K562 (cell line): Measurements from ENCODE around the gene BUB3. TPM values are rescaled to one million over a fixed set of nuclear protein-coding genes. Genes with fewer than 3 reads are reported as not detected.

Source experiments
- KLF16 ChIP-seq: IDR thresholded peaks from 2 replicates; pipeline ENCODE4 v1.6.1; 2016; ENCODE audit warnings: antibody characterized with exemption
- MGA ChIP-seq: fragments of 450-650 bp; IDR thresholded peaks from 2 replicates; pipeline ENCODE4 v1.6.1; 2016; ENCODE audit warnings: mild to moderate bottlenecking, moderate library complexity
- polyA plus RNA-seq, 8 experiments: library from polyadenylated mRNA; depleted of rRNA in 4 of 8; stranded (reverse) in 5 of 8; unstranded in 3 of 8; fragments of >200 nt; fragmentation: Nextera tagmentation in 2 of 8; fragmentation: Illumina TruSeq in 1 of 8; extraction: Ambion mirVana in 2 of 8; extraction: Trizol in 1 of 8; gene quantifications; 2 replicates each; pipeline versions ENCODE4 v1.2.1 to v1.2.3, GENCODE V29; 2011 to 2014; ENCODE audit warnings: inconsistent platforms in 1 of 8, missing spikeins in 1 of 8
- total RNA-seq, 7 experiments: library from RNA; depleted of rRNA in 6 of 7; stranded (reverse); fragments of >200 nt in 6 of 7; fragmentation: Illumina TruSeq in 2 of 7; extraction: Trizol in 2 of 7; gene quantifications; 2 replicates each; pipeline versions ENCODE4 v1.2.1 to v1.2.3, GENCODE V29; 2011 to 2021; ENCODE audit warnings: low replicate concordance in 1 of 7

BUB3 gene
- total and polyA plus RNA-seq, 9 of the 15 experiments (the other 6 are each of a cell fraction or from before 2014, with no cell fraction given), result 167 to 761 (median 225) TPM

DNA sequence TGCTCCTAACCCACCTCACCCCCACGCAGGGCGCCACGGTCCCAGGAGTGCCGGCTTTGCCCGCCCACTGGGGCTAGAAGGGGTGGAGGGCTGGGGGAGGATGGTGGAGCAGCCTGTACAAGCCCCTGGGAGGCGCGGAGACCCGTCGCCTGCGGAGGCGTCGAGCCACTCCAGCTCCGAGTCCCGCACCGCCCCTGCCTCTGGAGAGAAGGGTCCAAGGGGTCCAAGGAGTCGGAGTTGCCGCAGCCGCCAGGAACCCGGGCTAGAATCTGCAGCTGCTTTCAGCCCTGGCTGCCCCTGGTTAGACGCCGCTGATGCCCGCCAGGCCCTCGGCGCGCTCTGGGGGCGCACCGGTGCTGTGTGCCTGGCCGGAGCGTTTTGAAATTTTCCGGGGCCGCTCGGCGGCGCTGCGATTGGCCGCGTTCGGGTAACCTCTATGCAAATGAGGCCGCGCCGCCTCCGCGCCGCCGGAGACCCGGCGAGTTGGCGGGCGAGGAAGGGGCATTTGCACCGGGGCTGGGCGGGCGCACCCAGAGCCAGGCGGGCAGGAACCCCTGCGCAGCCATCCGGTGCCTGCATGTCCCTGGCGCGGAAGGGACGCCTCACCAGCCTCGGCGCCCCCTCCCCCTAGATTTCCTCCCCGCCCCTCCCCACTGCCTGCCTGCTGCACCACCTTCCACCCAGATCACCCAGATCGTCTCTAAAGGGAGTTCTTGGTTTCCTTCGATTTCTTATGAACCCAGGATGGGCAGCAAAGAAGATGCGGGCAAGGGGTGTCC lies 6.4 kb upstream of the BUB3 start, which contains the start of gene HMX2 (continued):
- TF ChIP-seq MGA (peak; percentile 57), KLF16 (no peak)
- TF ChIP-seq, all 486 proteins: peak for 6
